B cell (primary cell): ENCODE data around the gene ZNF222.

Source experiments
- EZH2 ChIP-seq: IDR thresholded peaks from 2 replicates; pipeline ENCODE4 v1.6.1; 2012; ENCODE audit warnings: borderline replicate concordance, low read depth, mild to moderate bottlenecking, moderate library complexity, low read length; ENCODE audit not compliant: insufficient read depth, poor library complexity, severe bottlenecking
- TF ChIP-seq, protein P1 (sequence below): fragments of 200-600 bp; IDR thresholded peaks from one replicate; pipeline ENCODE4 v1.8.0; 2022; ENCODE audit warnings: antibody characterized with exemption, mild to moderate bottlenecking

- TF ChIP-seq, protein P1, sequence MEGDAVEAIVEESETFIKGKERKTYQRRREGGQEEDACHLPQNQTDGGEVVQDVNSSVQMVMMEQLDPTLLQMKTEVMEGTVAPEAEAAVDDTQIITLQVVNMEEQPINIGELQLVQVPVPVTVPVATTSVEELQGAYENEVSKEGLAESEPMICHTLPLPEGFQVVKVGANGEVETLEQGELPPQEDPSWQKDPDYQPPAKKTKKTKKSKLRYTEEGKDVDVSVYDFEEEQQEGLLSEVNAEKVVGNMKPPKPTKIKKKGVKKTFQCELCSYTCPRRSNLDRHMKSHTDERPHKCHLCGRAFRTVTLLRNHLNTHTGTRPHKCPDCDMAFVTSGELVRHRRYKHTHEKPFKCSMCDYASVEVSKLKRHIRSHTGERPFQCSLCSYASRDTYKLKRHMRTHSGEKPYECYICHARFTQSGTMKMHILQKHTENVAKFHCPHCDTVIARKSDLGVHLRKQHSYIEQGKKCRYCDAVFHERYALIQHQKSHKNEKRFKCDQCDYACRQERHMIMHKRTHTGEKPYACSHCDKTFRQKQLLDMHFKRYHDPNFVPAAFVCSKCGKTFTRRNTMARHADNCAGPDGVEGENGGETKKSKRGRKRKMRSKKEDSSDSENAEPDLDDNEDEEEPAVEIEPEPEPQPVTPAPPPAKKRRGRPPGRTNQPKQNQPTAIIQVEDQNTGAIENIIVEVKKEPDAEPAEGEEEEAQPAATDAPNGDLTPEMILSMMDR: no peak
- no peak for TF ChIP-seq EZH2
Observed at GRCh38 chr19:44051650-44052402, 26.6 kb downstream of the ZNF222 start, which contains the start of gene ZNF223.
